Fibroblast of skin of left biceps (primary cell): Measurements from ENCODE around the gene PYGL.
"Not testable (repeated sequence)": the region's sequence is repeated elsewhere in the genome, so short reads cannot be mapped to it uniquely, and the experiment has no call there.

ENCODE experiments used
- DNase-seq, 2 experiments: peaks; one replicate each; pipeline ENCODE4 v3.0.0-alpha.2; 2013; ENCODE audit warnings: low read depth in 2 of 2

PYGL gene

GRCh38 chr14:50943943-50944646 lies at the start of gene PYGL:
Gene PYGL (minus strand): TSS chr14:50944483. CDS start chr14:50944403, 80 bp downstream.
- no peak for DNase-seq

- no peak for DNase-seq
Observed at GRCh38 chr14:50985859-50986331, 41.6 kb upstream of the PYGL start.

- no peak for DNase-seq
Observed at GRCh38 chr14:50985124-50985858, 41.0 kb upstream of the PYGL start.

GRCh38 chr14:50984036-50984710 lies 39.9 kb upstream of the PYGL start:
- DNase-seq = no peak

GRCh38 chr14:50979941-50980850 lies 35.9 kb upstream of the PYGL start:
- DNase-seq = no peak

DNA sequence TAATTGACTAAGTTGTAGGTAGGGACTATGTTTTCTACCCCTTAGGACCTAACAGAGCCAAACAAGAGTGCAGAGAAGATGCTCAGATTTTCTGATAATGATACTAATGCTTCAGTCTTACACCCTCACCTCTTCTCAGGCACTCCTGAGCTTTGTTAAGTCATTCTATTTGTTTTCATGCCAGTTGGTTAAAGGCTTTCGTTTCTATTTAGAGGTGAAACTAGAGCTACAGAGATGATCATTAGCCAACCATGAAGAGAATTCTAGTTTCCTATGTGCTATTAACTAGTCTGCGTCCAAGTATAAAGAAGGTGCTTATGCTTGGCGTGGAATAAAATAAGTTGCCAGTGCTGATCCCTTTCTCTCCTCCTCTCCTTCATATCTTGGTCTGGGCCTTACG lies 34.6 kb upstream of the PYGL start:
- DNase-seq = no peak

GRCh38 chr14:50978529-50978871 lies 34.2 kb upstream of the PYGL start:
- DNase-seq = no peak

GRCh38 chr14:50977863-50978528 lies 33.7 kb upstream of the PYGL start:
- DNase-seq = no peak

DNA sequence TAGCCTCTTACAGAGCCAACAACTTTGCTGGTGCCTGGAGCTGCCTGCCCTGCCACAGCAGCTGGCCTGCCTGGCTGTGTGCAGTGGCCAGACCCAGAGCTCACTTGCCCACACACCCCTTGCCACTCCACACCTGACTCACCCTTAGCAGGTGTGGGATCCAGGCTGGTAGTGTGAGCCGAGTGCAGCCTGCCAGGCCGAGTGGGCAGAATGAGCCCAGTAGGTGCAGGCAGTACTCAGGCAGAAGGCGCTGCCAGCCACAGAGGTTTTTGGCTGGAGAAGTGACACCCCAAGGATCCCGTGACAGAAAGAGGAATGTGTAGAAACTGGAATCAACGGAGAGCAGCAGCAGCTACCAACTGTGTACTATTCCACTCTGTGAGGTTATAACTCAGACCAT lies 29.8 kb upstream of the PYGL start:
- DNase-seq = no peak

DNA sequence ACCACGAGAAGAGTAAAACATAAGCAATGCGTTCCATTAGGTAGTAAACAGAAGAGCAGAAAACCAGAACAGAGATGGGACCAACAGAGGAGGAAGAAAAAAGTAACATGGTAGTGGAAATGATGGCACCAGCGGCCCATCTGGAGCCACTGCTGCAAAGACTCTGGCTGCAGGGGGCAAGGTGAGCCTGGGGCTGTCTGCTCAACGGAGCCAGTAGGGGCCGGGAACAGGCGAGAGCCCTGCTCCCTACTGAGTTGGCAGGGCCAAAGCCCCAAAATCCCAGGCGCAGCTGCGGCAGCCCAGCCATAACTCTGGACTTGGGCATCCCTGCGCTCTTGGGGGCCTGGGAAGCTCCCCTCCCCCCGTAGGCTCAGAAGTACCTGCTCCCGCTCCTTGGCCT lies 28.5 kb upstream of the PYGL start:
- no peak for DNase-seq

- DNase-seq = no peak
Observed at GRCh38 chr14:50970886-50971781, 26.9 kb upstream of the PYGL start.

DNA sequence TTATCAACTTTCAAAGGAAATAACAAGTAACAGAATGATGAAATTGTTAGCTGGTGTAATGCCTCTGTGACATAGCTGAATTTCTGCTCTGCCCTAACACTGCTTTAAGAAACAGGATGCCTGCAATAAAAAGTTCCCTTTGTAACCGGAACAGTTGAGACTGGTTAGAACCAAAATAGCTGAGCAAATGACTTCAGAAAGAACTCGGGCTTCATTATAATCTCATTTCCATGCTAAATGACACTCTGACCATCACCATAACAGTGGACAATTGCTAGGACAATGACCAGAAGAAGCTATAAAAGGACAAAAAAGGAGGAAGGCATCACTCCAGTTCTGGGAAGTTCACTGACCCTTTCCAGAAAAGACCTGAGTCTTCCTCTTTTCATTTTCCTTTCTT lies 23.5 kb upstream of the PYGL start:
- DNase-seq = no peak

DNA sequence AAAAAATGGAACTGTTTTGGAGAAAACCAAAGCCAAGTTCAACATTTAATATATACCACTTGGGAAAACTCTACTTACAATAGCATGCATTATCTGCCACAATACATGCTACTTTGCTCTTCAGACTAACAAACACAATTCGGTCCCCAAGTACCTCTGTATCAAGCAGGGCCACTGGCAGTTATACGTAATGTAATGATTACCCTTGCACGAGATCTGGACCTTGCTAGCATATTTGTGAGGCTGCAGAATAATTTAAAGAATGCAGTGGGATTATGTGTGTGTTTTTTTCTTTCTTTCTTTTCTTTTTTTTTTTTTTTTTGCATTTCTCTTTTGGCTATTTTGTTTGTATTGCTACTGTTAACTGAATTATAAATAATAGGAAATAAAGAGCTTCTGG lies 22.8 kb upstream of the PYGL start:
- peak in 1 of 2 experiments; percentile 64 for DNase-seq

- DNase-seq = peak; percentile 87 to 91
Observed at GRCh38 chr14:50964683-50965390, 20.6 kb upstream of the PYGL start.

DNA sequence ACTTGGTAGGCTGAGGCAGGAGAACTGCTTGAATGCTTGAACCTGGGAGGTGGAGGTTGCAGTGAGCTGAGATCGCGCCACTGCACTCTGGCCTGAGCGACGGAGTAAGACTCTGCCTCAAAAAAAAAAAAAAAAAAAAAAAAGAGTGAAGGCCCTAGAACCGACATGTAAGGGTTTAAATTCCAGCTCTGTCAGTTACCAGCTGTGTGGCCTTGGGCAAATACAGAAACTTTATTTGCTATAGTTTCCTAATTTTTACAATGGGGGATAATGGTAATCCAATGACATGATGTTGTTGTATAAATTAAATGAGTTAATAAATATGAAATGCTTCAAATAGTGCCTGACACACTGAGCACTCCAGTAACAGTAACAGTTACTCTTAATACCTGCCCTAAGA lies 19.6 kb upstream of the PYGL start:
- no peak for DNase-seq

DNA sequence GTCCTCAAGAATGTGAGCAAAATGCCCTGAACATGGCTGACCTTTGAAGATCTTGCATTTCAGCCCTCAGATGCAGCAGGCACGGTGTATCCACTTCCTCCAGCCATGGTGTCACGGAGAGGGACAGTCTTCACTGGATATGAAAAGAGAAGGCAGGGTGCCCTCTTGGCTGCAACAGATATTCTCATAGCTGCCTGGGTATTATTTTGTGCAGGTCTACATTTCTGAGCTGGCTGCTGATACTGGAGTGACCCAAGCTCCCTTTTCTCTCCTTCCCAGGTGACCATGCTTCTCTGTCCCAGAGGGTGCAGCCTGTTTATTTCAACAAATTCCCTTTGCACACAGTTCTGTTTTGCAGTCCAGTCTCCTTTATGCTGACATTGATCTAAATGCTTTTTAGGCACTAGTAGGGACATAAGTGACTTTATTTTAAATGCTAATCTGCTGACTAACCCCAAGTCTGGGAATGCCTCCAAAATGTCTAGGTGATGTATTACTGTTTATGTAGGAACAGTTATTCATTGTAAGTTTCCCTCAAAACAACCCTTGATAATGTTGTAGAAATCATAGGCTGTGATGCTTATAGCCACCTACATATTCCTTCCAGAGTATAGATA lies 17.4 kb upstream of the PYGL start:
- DNase-seq = peak; percentile 79

DNA sequence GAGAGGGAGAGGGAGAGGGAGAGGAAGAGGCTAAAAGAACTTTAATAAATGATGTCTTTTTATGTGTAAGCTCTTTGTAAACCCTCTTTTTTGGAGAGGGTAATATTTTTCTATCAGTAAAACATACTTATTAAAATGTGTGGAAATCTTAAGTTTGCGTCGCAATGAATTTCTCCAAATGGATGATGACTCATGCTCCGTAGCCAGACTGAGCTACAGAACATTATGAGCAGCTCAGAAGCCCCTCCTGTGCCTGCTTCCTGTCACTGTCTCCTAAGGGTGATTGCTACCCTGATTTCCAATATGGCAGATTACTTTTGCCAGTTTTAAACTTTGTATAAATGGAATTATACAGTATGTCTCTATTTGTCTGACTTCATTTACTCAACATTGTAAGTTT lies 13.0 kb upstream of the PYGL start:
- DNase-seq = no peak

GRCh38 chr14:50956421-50956820 lies 12.1 kb upstream of the PYGL start:
- DNase-seq = not testable (repeated sequence)
